VCaP (cell line): ENCODE results near the gene PER3.

Source experiments
- H3K27ac ChIP-seq: fragments of 450-650 bp; 2 replicates; pipeline ENCODE4 v1.5.1; 2017
- CTCF ChIP-seq: fragments of 450-650 bp; conservative IDR thresholded peaks from 2 replicates; pipeline ENCODE4 v1.5.1; 2017; ENCODE audit warnings: mild to moderate bottlenecking, moderate library complexity

PER3 gene

GRCh38 chr1:7751174-7751573, 32.9 kb upstream of the PER3 start:
- TF ChIP-seq CTCF = no peak
- no peak overlapping the region for H3K27ac ChIP-seq

GRCh38 chr1:7752512-7753417, 31.3 kb upstream of the PER3 start:
- peak; percentile 94 for TF ChIP-seq CTCF
- peak overlapping the region; percentile 25; the same call in 1 of the 2 replicates for H3K27ac ChIP-seq

GRCh38 chr1:7753641-7754040, 30.4 kb upstream of the PER3 start:
- no peak for TF ChIP-seq CTCF
- no peak overlapping the region for H3K27ac ChIP-seq

GRCh38 chr1:7754234-7754633, 29.9 kb upstream of the PER3 start:
- TF ChIP-seq CTCF = no peak
- no peak overlapping the region for H3K27ac ChIP-seq

GRCh38 chr1:7755448-7755847, 28.6 kb upstream of the PER3 start:
- peak; percentile 53 for TF ChIP-seq CTCF
- no peak overlapping the region for H3K27ac ChIP-seq

- peak overlapping the region; percentile 32 for H3K27ac ChIP-seq
- TF ChIP-seq CTCF = no peak
Observed at GRCh38 chr1:7760245-7760644, 23.8 kb upstream of the PER3 start.

GRCh38 chr1:7761103-7761502, 23.0 kb upstream of the PER3 start:
- no peak for TF ChIP-seq CTCF
- no peak overlapping the region for H3K27ac ChIP-seq
